OCI-M1 (cell line): ENCODE measurements around the gene RPA1.
"Not testable (repeated sequence)": the region's sequence is repeated elsewhere in the genome, so short reads cannot be mapped to it uniquely, and the experiment has no call there.

Source experiments
- DNase-seq: peaks from one replicate; lab custom pipeline; 2025; lab: John Stamatoyannopoulos, UW

The RPA1 gene

GRCh38 chr17:1829592-1830257 is at the start of gene RPA1, which contains the start of gene SMYD4:
Gene RPA1, plus strand, starts transcription at chr17:1830005. Its CDS starts 89 bp downstream, at chr17:1830094.
Gene SMYD4, minus strand, starts transcription at chr17:1829902. Its CDS starts 1,908 bp downstream, at chr17:1827994.
- peak; percentile 91 for DNase-seq

GRCh38 chr17:1782171-1782567 is 47.6 kb upstream of the RPA1 start:
- no peak for DNase-seq

- no peak for DNase-seq
Measured at GRCh38 chr17:1783271-1783670, 46.5 kb upstream of the RPA1 start.

DNA sequence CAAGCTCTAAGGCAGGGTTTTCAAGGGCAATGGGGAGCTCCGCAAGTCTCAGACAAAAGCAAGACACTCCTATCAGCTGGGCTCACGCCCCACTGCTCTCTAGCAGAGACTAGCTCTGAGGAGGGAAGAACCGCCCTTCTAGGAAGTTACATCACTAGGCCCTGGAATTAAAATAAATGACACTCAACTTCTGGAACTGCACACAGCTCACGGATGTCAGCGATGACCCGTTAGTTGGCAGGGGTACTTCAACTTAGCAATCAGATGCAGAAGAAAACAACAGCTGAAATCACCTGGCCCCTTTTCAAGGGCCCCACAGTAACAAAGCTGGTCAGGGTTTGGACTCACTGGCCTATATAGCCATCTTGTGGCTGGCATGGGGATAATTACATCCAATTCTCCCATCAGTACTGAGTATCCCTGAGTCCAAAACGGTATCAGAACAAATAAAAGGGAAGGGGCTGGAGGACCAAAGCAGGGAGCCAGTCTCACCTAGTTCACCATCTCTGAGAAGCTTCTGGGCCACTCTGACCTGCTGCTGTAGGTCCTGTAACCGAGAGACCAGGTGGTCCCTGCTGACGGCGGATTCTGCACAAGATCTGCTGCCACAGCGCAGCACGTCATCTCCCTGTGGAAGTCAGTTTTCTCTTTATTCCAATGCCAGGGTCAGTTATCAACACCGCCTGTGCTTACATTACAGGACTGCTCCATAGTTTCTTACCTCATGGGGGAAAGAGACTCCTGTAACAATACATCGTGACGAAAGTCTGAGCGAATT is 45.8 kb upstream of the RPA1 start:
- DNase-seq, result peak; percentile 29

DNA sequence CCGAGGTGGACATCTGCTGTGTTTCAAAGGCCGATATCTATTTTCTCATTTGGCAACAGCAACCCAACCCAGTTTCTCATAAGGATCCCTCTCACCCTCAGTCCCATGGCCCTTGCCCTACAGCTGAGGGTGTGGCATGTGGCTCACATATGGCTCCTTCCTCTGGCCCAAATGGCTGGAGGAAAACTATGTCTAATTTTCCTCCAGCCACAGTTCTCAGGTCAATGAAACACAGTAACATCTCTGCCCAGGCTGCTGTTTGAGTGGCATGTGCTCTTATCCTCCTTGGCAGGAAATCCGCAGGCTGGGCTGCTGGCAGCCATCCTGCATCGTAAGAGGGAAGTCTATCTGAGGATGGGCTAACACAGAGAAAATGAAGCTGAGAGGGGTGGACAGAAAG is 43.9 kb upstream of the RPA1 start:
- DNase-seq, result no peak

GRCh38 chr17:1786708-1787107 is 43.1 kb upstream of the RPA1 start:
- no peak for DNase-seq

- no peak for DNase-seq
Measured at GRCh38 chr17:1787301-1787902, 42.4 kb upstream of the RPA1 start.

- DNase-seq, result no peak
Measured at GRCh38 chr17:1789936-1790335, 39.9 kb upstream of the RPA1 start.

- DNase-seq, result no peak
Measured at GRCh38 chr17:1792495-1793446, 37.0 kb upstream of the RPA1 start.

DNA sequence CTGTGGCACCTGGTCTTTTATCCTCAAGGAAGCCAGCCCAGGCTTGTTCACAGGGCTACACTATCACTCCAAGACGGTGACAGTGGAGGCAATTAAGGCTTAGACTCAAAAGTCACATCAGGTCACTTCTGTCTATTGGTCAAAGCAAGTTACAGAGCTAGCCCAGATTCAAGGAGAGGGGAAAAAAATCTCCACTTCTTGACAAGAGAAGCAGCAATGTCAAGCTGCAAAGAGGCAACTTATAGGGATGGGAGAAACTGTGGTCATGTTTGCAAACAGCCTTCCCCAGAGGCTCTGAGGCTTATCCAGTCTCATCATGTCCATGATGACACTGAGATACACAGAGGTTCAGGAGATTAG is 36.4 kb upstream of the RPA1 start:
- DNase-seq, result no peak

DNA sequence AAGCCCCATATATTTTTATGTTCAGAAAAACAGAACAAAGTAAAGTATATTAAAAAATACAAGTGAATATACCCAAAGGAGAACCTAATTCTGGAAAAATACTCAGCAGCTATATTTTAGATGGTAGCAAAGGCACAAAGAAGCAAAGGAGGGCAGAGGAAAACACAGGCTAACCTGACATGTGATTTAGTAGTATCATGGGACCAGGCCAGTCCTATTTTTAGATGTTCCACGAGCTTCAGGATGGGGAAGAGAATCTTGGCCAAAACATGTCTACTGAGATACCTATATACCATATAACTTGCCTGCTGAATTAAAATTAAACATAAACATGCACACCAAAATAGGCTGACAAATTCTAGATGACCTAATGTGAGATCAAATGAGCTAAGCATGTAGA is 33.0 kb upstream of the RPA1 start:
- DNase-seq, result peak; percentile 1

DNA sequence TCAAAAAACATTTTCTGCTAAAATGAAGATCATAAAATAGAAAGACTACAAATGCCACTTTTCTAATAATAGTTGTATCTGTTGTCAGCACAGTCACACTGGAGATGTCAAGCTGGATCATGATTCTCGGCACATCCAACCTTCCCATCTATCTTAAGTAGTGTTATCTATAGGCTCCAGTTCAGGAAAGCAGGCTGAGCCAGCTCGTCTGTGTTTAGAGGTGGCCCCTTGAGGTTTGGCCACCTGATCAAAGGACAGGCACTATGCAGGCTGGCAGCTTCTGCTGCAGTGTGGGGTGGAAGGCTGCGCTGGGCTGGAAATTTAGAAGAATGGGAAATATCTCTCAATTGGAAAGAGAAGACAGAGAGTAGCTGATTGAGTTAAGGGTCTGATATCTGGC is 32.5 kb upstream of the RPA1 start:
- DNase-seq, result peak; percentile 15

DNA sequence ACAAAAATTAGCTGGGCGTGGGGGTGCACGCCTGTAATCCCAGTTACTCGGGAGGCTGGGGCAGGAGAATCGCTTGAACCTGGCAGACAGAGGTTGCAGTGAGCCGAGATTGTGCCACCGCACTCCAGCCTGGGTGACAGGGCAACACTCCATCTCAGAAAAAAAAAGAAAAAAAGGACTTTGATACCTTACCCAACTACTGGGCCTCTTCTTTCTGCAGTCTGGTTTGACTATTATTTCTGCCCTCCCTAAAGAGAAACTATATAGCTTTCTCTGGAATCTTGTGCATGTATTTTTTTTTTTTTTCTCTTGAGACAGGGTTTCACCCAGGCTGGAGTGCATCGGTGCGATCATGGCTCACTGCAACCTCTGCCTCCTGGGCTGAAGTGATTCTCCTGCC is 32.0 kb upstream of the RPA1 start:
- DNase-seq, result not testable (repeated sequence)

DNA sequence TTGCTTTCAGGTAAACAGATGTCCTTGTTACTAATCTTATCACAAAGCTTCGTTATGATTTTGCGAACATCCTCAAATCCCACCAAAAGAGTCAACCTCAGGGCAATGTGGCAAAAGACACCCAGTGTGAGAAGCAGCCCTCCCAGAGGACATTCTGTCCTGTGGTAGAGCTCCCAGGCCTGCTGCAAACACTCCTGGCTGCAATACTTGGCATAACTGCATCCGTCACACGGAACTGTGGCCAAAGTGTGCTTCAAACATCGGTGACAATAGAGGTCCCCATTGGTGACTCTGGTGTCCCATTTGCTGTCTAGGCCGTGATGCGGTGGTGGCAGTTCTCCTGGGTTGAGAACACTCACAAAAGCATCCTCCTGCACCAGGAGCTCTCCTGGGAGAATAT is 29.6 kb upstream of the RPA1 start:
- no peak for DNase-seq

DNA sequence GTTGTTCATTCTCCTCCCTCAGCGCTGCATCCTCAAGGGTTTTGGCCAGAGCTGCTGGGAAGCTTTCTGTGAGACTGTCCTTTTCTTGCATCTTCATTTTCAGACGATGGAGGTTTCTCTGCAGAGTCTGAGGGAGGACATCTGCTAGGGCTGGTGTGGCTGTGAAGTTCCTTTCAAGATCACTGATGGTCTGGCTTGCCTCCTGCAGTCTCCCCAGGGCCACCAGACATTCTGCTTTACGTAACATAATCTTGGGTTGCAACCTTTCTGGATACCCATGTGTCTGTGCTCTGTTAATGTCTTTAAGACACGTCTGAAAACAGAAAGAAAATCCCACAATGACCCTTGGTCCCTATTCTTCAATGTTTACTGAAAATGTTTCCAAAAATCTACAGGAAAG is 29.1 kb upstream of the RPA1 start:
- no peak for DNase-seq

DNA sequence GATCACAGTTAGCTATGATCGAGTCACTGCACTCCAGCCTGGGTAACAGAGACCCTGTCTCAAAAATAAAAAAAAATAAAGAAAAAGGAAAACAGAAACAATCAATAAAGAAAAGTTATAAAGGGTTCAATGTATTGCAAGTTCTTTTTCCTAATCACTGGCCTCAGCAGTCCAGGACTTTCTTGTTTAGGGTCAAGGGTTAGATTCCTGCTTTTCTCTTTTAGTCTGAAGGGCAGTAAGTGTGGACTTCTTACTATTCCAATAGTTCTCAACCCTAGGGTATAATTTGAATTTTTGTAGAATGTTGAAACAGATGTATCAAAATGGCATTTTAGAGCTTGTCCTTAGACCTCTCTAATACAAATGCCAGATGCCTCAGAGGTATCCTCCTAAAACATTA is 27.4 kb upstream of the RPA1 start:
- no peak for DNase-seq

- DNase-seq, result no peak
Measured at GRCh38 chr17:1803280-1803679, 26.5 kb upstream of the RPA1 start.

DNA sequence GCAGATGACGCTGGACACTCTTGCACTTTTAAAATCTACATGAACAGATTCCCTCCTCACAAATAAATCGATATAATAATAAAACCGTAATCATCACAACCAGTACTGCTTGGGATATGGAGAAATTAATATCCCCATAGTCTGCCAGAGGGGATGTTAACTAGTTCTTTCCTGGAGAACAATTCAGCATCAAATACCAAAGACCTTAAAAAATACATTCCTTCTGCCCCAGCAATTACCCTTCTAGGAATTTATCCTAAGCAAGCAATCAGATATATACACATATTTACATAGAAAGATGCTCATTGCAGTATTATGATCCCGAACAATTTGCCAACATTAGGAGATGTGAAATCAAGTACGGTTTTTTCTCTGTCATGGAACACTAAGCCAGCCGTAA is 21.9 kb upstream of the RPA1 start:
- no peak for DNase-seq

DNA sequence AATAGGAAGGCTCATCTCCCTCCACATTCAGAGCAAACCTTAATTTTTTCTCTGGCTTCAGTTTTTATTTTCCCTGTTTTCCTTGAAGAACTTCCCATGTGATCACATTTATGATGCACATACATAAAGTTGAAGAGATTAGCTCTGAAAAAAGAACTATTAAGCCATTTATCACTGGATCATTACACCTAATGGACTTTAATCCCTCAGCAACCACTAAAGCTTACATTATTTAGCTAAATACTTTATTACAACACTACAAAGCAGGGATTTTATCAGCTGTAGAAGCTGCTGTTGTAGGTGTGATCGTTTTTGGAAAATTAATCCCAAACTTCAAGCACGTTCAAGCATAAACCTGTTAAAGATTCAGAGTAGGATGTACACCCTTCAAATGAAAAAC is 21.2 kb upstream of the RPA1 start:
- no peak for DNase-seq

- DNase-seq, result not testable (repeated sequence)
Measured at GRCh38 chr17:1809815-1810214, 20.0 kb upstream of the RPA1 start.

- no peak for DNase-seq
Measured at GRCh38 chr17:1810450-1811103, 19.2 kb upstream of the RPA1 start.

DNA sequence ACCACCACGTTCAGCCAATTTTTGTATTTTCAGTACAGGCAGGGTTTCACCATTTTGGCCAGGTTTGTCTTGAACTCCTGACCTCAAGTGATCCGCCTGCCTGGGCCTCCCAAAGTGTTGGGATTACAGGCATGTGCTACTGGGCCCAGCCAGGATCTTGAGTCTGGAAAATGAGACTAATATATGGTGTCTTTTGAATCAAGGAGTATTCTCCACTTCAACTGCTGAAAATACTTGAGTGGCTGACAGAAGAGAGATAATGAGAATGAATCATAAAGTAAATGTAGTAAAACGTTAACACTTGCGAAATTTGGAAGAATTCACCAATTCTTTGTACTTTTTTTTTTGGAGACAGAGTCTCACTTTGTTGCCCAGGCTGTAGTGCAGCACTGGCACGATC is 16.7 kb upstream of the RPA1 start:
- DNase-seq, result no peak
